ENCODE results near the gene PPM1L. TPM values are rescaled to one million over a fixed set of nuclear protein-coding genes. Genes with fewer than 3 reads are reported as not detected.

Gene PPM1L
- total RNA-seq, 1 donor from 2014 or later, result 14.2 TPM

DNA sequence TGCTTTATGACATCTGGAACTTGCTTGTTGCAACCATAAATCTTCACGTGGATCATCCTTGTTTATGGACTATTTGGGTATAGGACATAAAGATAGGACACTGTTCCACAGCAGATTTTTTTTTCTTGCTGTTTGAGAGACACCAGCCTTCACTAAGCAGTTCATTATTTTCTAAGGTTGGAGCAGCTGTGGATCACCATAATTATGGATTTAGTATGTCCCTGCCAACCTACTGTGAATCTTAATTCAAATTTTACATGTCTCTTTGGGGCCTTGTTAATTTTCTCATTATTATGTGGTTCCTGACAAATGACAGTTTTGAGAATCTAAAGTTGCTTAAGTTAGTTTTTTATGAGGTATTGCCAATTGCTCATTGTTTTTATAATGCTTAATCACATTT lies 188.0 kb downstream of the PPM1L start:
- no peaks in the 10 kb centered on the region for H3K9me3 ChIP-seq
- no peaks in the 10 kb centered on the region for H3K4me1 ChIP-seq
- H3K27me3 ChIP-seq, result no peaks in the 10 kb centered on the region
- no peak for TF ChIP-seq POLR2A (IDR thresholded peaks at IDR 0.05)
- TF ChIP-seq, protein P1, sequence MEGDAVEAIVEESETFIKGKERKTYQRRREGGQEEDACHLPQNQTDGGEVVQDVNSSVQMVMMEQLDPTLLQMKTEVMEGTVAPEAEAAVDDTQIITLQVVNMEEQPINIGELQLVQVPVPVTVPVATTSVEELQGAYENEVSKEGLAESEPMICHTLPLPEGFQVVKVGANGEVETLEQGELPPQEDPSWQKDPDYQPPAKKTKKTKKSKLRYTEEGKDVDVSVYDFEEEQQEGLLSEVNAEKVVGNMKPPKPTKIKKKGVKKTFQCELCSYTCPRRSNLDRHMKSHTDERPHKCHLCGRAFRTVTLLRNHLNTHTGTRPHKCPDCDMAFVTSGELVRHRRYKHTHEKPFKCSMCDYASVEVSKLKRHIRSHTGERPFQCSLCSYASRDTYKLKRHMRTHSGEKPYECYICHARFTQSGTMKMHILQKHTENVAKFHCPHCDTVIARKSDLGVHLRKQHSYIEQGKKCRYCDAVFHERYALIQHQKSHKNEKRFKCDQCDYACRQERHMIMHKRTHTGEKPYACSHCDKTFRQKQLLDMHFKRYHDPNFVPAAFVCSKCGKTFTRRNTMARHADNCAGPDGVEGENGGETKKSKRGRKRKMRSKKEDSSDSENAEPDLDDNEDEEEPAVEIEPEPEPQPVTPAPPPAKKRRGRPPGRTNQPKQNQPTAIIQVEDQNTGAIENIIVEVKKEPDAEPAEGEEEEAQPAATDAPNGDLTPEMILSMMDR (IDR thresholded peaks at IDR 0.05), result no peak
- no peak for TF ChIP-seq POLR2AphosphoS5 (IDR thresholded peaks at IDR 0.05; ENCODE audit: insufficient read depth in 1 of 2, low read depth in 1 of 2)
- no peak for DNase-seq (ENCODE audit: extremely low spot score in 2 of 2)
- H3K27ac ChIP-seq, result no peak overlapping the region
- intact Hi-C loops (cut with DNase I), result loop anchor here (2.0 kb wide), 1 partner anchor 239 kb away; no protein-coding TSS in a partner anchor
- no peaks in the 10 kb centered on the region for H3K36me3 ChIP-seq
- H3K4me3 ChIP-seq, result no peak overlapping the region

DNA sequence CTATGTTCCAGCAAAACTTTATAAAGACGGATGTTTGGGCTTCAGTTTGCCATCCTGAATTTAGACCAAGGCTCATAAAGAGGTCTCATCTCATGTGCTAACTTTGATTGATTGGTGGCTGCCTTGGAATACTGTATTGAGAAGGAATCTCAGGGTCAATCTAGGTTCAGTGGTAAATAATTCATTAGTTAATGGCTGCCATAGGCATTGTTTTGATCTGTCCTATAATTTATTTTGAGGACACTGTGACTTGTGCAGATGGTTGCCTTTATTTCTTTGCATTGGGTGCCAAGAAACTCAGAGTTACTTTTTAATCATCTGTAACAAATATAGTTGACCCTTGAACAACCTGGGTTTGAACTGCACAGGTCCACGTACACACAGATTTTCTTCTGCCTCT lies 189.3 kb downstream of the PPM1L start:
- TF ChIP-seq POLR2AphosphoS5 (IDR thresholded peaks at IDR 0.05; ENCODE audit: insufficient read depth in 1 of 2, low read depth in 1 of 2) (no peak), POLR2A (IDR thresholded peaks at IDR 0.05) (no peak)
- TF ChIP-seq, protein P1 (IDR thresholded peaks at IDR 0.05), result no peak
- DNase-seq (ENCODE audit: extremely low spot score in 2 of 2), result no peak
- Histone ChIP-seq H3K27me3 (no peaks in the 10 kb centered on the region), H3K4me1 (no peaks in the 10 kb centered on the region), H3K27ac (no peak overlapping the region), H3K9me3 (no peaks in the 10 kb centered on the region), H3K4me3 (no peak overlapping the region), H3K36me3 (no peaks in the 10 kb centered on the region)
- intact Hi-C loops (cut with DNase I), result no loop called here

DNA sequence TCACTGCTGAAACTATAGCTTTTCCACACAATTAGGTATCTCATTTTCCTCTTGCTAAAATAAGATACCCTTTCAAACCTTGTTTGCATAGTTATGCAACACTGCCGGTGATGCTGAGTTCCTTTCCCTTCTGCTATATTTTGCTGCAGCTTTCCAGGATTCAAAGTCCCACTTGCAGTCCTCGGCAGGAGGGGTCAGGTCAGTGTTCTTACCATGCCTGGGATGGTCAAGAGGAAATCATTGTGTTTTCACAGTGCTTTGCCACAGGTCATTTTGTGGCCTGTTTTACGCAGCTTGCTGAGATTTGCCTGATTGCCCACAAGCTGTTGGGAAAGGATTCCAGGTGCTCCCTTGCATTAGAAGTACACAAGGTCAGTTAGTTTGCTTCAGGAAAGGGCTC lies 192.2 kb downstream of the PPM1L start:
- TF ChIP-seq, protein P1 (IDR thresholded peaks at IDR 0.05), result no peak
- TF ChIP-seq POLR2AphosphoS5 (IDR thresholded peaks at IDR 0.05; ENCODE audit: insufficient read depth in 1 of 2, low read depth in 1 of 2) (no peak), POLR2A (IDR thresholded peaks at IDR 0.05) (no peak)
- Histone ChIP-seq H3K4me1 (no peaks in the 10 kb centered on the region), H3K27me3 (no peaks in the 10 kb centered on the region), H3K27ac (no peak overlapping the region), H3K36me3 (no peaks in the 10 kb centered on the region), H3K4me3 (no peak overlapping the region), H3K9me3 (no peaks in the 10 kb centered on the region)
- intact Hi-C loops (cut with DNase I), result no loop called here
- DNase-seq (ENCODE audit: extremely low spot score in 2 of 2), result no peak

DNA sequence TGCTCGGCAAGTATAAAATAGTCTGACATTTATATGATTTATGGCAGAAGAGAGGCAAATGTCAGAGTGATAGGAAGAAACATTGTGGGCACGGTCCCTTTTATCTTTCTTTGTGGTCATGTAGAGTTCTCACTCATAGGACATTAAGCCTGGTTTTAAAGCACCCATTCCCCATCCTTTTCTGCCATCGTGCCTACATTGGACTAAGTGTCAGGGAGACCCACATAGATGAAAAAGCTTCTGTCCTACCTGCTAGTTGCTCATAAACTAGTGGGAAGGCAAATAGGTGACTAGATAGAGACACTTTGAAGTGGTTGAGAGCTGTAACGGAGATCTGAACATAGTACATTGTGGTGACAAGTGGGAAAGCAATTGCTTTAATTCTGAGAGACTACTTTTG lies 193.4 kb downstream of the PPM1L start:
- Histone ChIP-seq H3K9me3 (no peaks in the 10 kb centered on the region), H3K36me3 (no peaks in the 10 kb centered on the region), H3K4me3 (no peak overlapping the region), H3K27ac (no peak overlapping the region), H3K4me1 (no peaks in the 10 kb centered on the region), H3K27me3 (no peaks in the 10 kb centered on the region)
- no peak for DNase-seq (ENCODE audit: extremely low spot score in 2 of 2)
- no peak for TF ChIP-seq POLR2AphosphoS5 (IDR thresholded peaks at IDR 0.05; ENCODE audit: insufficient read depth in 1 of 2, low read depth in 1 of 2)
- TF ChIP-seq, protein P1 (IDR thresholded peaks at IDR 0.05), result no peak
- TF ChIP-seq POLR2A (IDR thresholded peaks at IDR 0.05), result no peak
- intact Hi-C loops (cut with DNase I), result no loop called here

DNA sequence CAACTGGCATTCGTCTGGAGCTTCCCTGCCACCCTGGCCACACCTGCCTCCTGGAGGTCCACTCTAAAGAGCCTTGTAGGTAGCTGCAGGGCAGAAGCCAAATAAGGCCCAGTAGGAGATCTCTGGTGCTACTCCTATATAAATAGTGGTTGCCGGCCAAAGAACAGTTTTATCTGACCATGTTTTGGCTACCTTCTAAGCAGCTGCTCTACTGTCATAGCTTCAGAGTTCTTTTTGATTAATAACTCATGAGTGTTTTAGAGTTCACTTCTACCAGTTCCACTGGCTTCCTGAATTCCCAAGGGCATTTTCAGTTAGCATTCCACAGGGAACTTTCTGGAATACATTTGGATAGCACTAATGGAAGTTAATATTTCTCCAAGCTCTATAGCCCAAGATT lies 194.5 kb downstream of the PPM1L start:
- no peak for DNase-seq (ENCODE audit: extremely low spot score in 2 of 2)
- Histone ChIP-seq H3K36me3 (no peaks in the 10 kb centered on the region), H3K9me3 (no peaks in the 10 kb centered on the region), H3K4me3 (no peak overlapping the region), H3K27me3 (no peaks in the 10 kb centered on the region), H3K27ac (no peak overlapping the region), H3K4me1 (no peaks in the 10 kb centered on the region)
- intact Hi-C loops (cut with DNase I), result no loop called here
- TF ChIP-seq, protein P1 (IDR thresholded peaks at IDR 0.05), result no peak
- no peak for TF ChIP-seq POLR2AphosphoS5 (IDR thresholded peaks at IDR 0.05; ENCODE audit: insufficient read depth in 1 of 2, low read depth in 1 of 2)

All from vagina (tissue), 2 donors.